NB4 (cell line): ENCODE data around the gene GPRASP2.
"Not testable (repeated sequence)": the region's sequence is repeated elsewhere in the genome, so short reads cannot be mapped to it uniquely, and the experiment has no call there.

Experiments used
- MYC ChIP-seq: IDR thresholded peaks from 2 replicates; pipeline ENCODE4 v1.6.1; 2011; ENCODE audit warnings: low read depth, low read length
- POLR2A ChIP-seq: IDR thresholded peaks from 2 replicates; pipeline ENCODE4 v1.6.1; 2011; ENCODE audit warnings: mild to moderate bottlenecking; ENCODE audit not compliant: insufficient read length; ENCODE audit errors: extremely low read depth
- TF ChIP-seq, protein P1 (sequence below): IDR thresholded peaks from 2 replicates; pipeline ENCODE4 v1.6.1; 2011; ENCODE audit warnings: low read depth, low read length
- TF ChIP-seq, protein P2 (sequence below): IDR thresholded peaks from one replicate; pipeline ENCODE4 v1.5.1; 2012; ENCODE audit warnings: low read depth, low read length

DNA sequence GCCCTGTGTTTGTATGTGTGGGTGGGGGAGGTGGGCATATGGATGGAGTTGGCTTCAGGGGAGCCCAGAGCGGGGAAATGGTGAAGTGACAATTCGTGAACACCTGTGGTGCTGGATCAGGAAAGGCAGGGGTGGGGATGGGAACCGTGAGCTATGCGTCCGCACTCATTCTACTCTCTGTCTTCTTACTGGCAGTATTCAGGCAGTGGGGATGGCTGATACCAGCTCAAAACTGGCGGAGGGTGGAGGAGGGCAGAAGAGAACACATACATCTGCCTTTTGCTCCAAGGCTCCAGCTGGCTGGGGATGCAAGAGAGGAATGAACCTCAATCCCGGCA, 8.9 kb downstream of the GPRASP2 start:
- not testable (repeated sequence) for TF ChIP-seq MYC, POLR2A
- TF ChIP-seq, protein P1, sequence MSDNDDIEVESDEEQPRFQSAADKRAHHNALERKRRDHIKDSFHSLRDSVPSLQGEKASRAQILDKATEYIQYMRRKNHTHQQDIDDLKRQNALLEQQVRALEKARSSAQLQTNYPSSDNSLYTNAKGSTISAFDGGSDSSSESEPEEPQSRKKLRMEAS, result not testable (repeated sequence)
- TF ChIP-seq, protein P2, sequence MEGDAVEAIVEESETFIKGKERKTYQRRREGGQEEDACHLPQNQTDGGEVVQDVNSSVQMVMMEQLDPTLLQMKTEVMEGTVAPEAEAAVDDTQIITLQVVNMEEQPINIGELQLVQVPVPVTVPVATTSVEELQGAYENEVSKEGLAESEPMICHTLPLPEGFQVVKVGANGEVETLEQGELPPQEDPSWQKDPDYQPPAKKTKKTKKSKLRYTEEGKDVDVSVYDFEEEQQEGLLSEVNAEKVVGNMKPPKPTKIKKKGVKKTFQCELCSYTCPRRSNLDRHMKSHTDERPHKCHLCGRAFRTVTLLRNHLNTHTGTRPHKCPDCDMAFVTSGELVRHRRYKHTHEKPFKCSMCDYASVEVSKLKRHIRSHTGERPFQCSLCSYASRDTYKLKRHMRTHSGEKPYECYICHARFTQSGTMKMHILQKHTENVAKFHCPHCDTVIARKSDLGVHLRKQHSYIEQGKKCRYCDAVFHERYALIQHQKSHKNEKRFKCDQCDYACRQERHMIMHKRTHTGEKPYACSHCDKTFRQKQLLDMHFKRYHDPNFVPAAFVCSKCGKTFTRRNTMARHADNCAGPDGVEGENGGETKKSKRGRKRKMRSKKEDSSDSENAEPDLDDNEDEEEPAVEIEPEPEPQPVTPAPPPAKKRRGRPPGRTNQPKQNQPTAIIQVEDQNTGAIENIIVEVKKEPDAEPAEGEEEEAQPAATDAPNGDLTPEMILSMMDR, result not testable (repeated sequence)
